NCI-H1105 (cell line): ENCODE results near the gene ST6GALNAC2.
"Not testable (repeated sequence)": the region's sequence is repeated elsewhere in the genome, so short reads cannot be mapped to it uniquely, and the experiment has no call there.

Source experiments
- DNase-seq: peaks from one replicate; lab custom pipeline; 2025; lab: John Stamatoyannopoulos, UW

Gene ST6GALNAC2

DNA sequence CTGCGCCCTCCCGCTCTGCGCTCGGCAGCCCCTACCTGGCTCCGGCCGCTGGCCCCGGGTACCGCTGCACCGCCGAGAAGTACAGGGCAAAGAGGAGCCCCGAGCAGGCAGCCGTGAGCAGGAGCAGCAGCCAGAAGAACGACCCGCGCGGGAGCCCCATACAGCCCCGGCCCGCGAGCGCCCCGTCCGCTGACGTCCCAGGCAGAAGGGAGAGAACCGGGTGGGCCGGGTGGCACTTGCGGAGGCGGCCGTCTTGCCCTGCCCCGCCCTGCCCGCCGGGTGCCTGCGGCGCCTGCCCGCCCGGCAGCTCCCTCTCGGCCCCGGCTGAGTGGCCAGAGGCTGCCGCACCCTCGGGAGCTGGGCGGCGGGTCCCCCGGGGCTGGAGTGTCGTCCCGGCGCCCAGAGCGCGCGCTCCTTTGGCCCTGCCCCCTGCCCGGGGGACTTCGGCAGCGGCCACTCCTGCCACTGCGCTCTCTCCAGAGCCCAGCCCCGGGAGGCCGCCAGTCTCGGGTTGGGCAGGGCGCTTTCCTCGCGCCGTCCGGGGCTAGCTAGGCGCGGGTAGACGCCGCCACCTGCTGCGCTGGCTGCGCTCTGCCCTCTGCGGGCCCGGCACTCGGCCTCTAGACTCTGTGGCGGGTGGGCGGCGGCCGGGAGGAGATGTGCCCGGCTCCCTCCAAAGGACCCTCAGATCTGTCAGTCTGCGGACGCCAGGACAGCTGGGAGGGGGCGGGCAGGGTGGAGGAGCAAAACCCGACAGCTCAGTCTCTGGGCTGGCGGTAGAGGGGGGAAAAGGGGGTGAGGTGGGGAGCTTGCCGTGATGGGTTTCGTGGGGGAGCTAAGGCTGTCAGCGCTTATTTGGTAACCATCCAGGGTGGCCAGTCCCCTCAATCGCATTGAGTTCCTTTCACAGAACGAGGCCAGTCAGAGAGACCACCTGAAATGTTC lies at the start of gene ST6GALNAC2:
TSS of gene ST6GALNAC2 (minus strand) at position 212 of the 945 bp plus-strand sequence. CDS start at position 160, 52 bp downstream.
- peak; percentile 25 for DNase-seq

DNA sequence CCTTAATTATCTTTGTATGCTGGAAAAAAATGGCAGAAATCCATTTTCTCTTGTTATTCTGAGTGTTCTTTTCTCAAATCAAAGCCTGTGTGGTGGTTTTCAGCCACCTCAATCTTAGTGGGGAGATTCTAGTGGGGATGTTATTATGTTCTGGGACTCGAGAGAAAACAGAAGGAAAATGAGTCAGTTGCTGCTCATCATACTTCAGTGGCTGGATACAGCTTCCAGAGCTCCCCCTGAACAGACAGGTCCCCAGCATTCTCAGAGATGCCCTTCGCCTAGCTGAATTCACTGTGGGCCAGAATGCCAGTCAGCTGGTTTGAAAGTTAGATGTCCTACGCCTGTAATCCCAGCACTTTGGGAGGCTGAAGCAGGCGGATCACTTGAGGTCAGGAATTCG lies 49.4 kb upstream of the ST6GALNAC2 start:
- no peak for DNase-seq

DNA sequence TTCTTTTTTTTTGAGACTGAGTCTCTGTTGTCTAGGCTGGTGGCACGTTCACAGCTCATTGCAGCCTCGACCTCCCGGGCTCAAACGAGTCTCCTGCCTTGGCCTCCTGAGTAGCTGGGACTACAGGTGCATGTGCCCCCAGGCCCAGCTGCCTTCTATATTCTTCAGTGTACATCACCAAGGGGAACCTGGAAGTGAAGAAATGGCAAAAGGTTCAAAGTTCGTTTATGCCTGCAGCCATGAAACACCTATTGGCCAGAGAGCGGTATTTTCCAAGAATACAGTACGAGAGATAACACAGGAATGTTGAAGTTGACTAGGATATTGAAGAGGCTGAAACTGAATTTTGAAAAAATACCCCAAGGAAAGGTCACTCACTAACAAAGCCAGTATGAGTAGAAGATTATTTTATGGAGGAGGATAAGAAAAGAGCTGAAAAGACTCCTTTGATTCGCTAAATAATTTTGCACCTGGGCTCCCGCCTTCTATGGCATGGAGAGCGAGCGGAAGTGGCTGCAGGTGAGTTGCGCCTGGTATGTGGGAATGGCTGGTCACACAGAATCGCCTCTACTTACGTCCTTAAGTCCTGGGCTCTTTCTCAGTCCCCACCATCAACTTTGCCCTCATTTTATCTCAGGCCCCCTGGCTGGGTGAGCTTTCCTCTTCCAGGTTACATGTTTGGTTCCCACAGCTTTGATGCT lies 48.1 kb upstream of the ST6GALNAC2 start:
- DNase-seq: no peak

DNA sequence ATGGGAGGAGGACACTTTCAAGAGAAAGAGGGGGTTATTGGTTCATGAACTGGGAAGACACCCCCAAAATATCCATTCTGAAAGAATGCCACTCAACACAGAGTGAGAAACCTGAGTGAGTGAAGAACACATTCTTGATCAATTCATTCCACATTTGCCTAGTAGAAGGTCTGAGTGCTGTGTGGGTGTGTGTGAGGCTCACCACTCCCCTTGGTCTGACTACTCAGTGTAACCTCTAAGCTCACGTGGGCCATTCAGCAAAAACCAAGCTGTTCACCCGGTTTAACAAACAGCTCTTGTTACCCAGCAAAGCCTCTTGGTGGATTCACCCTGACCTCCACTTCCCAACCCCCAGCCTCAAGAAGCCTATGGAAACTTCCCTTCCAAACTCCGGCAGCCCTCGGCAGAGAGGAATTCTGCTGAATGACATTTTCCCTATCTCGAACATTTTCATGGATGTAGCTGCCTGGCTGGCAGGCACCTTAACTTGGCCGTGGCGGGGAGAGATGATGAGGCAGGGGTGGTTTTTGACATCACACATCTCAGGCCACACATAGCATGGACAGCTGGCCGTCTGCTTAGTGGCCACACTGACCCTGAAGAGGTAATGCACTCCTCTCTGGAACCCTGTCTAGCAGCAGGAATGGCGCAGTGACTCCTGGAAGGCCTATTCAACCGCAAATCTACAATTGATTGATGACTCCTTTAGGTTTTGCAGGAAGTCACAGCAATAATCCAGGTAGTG lies 46.3 kb upstream of the ST6GALNAC2 start:
- no peak for DNase-seq

DNA sequence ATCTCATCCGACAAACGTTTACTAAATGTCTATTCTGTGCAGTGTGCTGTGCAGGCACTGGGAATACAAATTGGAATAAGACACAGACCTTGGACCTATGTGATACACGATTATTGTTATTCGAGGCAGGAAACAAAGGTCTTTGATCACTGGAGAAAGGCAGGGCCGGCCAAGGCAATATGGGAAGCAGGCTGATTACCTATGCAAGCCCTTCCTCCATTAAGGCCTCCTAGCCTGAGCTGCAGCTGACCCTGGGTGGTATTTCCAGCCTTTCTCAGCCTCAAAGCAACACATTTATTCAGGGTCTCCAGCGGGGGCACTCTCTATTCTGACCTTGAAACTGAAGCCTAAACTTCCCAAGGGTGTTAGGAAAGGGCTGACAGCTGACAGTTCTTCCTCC lies 44.5 kb upstream of the ST6GALNAC2 start:
- no peak for DNase-seq

DNA sequence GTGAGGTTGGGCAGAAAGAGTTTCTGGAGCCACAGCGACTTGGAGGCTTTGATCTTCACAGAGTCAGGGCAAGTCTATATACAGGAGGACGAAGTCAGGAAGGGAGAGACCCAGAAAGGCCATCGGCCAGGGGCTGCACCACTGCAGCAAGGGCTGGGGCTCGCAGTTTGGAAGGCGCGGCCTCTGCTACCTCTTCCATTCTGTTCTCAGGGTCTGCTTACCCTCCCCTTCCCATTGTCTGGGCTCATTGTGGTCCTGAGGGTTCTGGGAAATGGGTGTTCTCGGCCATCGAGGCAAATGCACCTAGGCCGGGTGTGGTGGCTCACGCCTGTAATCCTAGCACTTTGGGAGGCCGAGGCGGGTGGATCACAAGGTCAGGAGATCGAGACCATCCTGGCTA lies 41.9 kb upstream of the ST6GALNAC2 start:
- no peak for DNase-seq

DNA sequence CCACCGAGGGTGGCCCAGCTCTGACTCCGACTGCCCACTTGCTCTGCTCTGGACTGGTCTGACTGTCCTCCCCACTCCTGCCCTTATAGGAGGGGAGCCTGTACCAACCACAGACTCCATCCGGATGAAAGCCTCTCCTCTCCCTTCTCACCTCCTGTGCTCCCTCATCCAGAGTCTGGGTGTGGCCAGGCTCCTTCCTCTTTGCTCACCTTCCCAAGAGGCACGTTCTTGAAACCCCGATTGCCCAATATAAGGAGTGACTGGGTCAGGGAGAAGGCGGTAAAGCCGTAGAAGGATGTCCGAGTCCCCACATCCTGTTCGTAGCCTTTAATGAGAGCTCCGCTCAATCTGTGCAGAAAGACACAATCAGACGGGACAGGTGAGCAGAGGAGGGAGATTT lies 40.8 kb upstream of the ST6GALNAC2 start:
- DNase-seq: no peak

DNA sequence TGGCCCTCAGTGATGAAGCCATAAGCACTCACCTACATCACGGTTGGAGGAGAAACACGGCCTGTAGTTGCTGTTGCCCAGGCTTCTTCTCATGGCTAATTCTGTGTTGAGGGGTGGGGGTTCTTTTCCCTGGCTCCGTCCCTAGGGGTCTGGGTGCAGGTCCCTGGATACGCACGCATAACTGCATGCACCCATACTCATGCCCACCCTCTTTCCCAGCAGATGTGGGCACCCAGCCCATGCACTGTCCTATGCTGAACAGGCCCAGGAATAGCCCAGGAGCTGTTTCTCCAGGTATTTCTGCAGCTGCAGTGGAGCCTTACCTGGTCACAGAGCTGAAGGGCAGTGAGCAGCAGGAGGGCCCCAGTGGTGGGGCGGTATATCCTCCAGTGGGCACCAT lies 39.8 kb upstream of the ST6GALNAC2 start:
- no peak for DNase-seq

DNA sequence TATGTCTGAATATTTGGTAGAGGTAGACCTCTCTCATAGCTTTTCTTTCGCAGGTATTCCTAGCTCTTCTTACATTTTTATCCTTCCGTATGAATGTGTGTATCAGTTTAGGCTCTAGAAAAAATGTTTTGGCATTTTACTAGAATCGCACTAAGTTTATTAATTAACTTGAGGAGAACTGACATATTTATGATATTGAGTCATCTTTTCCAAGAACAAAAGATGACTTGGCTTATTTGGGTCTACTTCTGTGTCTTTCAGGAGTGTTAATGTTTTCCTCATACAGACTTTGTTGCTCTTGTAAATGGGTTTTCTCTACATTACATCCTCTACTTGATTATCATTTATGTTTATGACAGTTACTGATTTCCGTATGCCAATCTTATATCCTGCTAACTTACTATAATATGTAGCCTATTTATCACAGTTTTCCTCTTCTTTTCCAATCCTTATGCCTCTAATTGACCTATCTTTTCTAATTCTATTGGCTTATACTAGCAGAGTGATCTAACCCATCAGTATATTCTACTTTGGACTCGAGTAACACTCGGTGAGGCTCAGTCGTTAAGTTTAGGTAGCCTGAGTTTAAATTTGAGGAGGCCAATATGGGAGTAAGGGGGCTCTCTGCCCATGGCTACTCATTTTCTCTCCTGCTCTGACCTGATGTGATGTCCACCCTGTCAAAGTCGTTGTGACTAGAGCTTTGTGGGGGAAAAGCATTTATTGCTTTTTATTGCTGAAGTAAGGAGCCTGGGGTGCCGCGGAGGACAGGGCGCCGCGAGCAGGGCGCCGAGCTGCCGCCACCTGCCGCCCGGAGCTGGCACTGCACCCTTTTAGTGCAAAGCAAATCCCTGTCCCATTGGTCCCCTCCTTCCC lies 37.8 kb upstream of the ST6GALNAC2 start:
- peak; percentile 39 for DNase-seq

DNA sequence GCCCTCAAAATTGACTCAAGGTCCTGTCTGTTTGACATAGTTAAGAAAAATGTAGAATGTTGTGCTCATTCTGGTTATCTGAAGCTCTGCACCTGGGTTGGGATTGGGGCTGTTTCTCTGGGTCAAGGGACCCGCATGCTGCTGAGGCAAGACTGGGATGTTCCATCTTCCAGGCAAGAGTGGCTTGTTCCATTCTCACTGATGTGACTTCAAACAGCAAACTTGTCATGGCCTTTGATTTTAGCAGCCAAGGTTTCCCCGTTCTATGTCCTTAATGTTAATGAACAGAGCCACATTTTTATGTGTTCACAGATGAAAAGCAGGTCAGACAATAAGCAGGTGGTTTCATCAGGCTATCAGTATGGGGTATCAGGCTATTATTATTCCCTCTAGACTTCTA lies 32.2 kb upstream of the ST6GALNAC2 start:
- DNase-seq: no peak

DNA sequence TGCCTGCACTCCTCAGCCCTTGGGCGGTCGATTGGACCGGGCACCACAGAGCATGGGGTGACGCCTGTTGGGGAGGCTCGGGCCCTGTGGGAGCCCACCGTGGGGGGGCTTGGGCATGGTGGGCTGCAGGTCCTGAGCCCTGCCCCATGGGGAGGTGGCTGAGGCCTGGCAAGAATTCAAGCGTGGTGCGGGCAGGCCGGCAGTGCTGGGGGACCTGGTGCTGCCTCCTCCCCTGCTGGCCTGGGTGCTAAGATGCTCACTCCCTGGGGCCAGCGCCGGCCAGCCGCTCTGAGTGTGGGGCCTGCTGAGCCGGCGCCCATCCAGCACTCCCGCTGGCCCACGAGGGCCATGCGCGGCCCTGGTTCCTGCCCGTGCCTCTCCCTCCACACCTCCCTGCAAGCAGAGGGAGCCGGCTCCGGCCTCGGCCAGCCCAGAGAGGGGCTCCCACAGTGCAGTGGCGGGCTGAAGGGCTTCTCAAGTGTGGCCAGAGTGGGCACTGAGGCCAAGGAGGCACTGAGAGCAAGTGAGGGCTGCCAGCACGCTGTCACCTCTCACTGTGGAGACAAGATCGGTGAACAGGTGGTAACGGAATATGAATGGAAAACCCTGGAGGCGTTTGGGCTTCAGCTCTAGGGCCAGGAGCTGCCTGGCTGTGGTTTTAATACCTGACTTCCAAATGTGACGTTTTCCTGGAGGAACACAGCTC lies 29.4 kb upstream of the ST6GALNAC2 start:
- no peak for DNase-seq

DNA sequence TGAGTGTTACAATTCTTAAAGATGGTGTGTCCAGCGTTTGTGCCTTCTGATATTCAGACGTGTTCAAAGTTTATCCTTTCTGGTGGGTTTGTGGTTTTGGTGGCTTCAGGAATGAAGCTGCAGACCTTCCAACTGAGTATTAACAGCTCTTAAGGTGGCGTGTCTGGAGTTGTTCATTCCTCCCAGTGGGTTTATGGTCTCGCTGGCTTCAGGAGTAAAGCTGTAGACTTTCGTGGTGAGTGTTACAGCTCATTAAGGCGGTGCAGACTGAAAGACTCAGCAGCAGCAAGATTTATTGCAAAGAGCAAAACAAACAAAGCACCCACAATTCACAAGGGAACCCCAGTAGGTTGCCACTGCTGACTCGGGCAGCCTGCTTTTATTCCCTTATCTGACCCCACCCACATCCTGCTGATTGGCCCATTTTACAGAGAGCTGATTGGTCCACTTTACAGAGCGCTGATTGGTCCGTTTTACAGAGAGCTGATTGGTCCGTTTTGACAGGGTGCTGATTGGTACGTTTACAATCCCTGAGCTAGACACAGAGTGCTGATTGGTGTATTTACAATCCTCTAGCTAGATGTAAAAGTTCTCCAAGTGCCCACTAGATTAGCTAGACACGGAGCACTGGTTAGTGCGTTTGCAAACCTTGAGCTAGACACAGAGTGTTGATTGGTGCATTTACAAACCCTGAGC lies 28.6 kb upstream of the ST6GALNAC2 start:
- not testable (repeated sequence) for DNase-seq

DNA sequence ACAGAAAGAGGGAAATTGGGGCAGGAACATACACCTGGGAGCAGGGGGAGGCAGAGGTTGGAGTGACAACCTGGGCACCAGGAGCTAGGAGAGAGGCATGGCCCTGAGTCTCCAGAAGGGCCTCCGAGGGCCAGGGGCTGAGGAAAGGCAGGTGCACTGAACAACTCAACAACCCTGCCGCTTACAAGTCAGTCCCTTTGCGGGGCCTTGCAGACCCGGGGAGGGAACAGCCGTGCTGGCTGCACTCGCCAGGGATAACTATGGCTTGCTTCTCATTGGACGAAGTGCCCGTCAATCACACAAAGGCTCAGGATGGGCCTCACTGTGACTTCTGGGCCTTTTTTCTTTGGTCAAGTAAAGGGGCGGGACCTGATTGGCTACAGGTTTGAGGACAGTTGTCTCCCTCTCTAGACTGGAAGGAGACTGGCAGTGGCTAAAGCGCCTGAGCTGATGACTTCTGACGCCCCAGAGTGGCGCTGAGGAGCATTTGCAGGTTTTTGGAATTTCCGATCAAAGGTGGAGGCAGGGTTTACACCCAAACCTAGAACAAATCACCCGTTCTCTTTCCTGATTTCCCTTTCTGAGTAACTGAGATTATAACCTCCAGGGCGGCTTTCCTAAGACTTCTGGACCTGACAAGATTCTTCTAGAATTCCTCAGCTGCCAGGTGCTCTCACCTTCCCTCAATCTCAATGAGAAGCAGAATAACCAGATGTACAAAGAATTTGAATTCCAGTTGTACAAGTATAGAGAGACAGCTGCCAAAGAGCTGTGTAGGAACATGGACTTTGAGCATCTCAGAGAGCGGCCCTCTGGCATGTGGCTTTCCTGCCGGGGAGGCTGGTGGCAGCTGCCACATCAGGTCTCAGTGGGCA lies 27.6 kb upstream of the ST6GALNAC2 start:
- DNase-seq: no peak

DNA sequence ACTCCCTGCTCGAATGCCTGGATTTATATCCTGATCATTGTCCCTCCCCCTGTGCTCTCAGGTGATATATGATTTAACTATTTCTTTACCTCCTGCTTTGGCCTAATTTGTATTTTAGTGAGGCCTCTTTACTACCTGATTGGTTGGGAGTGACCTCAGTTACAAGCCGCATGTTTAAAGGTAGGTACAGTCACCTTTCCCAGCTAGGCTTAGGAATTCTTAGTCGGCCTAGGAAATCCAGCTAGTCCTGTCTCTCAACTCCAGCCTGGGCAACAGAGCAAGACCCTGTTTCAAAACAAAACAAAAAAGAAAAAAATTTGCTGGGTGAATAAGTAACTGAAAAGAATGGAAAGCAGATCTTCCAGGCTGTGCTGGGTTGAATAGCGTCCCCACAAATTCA lies 26.8 kb upstream of the ST6GALNAC2 start:
- no peak for DNase-seq

DNA sequence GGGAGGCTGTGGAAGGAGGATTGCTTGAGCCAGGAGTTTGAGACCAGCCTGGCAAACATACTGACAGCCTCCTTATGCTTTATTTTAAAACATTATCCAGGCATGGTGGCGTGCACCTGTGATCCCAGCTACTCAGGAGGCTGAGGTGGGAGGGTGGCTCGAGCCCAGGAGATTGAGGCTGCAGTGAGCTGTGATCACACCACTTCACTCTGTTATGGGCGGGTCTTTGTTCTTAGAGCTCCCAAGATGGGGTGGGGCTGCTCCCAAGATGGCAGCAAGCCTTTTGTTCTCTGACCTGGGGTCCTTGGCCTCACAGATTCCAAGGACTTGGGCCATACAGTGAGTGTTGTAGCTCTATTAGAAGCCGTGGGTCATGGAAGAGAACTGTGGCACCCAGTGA lies 26.1 kb upstream of the ST6GALNAC2 start:
- no peak for DNase-seq

DNA sequence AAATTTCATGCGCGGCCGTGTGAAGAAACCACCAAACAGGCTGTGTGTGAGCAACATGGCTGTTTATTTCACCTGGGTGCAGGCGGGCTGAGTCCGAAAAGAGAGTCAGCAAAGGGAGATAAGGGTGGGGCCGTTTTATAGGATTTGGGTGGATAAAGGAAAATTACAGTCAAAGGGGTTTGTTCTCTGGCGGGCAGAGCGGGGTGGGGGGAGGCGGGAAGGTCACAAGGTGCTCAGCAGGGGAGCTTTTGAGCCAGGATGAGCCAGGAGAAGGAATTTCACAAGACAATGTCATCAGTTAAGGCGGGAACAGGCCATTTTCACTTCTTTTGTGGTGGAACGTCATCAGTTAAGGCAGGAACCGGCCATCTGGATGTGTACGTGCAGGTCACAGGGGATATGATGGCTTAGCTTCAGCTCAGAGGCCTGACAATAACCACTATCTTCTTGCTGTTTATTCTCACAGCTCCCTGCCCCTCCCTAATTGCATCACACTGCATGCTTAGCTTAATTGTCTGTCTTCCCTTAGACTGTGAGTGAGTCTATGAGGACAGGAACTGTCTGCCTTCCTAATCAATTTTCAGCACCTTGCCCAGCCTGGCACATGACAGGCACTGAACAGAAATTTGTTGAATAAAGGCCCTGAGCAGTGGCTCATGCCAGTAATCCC lies 25.6 kb upstream of the ST6GALNAC2 start:
- DNase-seq: not testable (repeated sequence)

DNA sequence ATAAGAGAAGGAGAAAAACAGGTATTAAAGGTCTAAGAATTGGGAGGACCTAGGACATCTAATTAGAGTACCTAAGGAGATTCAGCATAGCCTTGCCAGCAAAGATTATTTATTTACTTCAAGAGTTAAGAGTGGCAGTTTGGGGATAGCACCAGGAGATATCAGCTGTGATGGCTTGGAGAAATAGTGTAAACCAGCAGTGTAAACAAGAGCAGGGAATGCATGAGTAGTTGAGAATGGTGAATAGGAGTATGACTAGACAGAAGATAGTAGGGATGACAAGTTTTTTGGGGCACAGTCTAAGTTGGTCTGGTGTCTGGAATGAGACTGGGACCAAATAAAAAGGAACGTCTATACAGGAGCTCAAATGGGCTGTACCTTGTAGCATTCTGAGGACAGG lies 21.0 kb upstream of the ST6GALNAC2 start:
- not testable (repeated sequence) for DNase-seq

DNA sequence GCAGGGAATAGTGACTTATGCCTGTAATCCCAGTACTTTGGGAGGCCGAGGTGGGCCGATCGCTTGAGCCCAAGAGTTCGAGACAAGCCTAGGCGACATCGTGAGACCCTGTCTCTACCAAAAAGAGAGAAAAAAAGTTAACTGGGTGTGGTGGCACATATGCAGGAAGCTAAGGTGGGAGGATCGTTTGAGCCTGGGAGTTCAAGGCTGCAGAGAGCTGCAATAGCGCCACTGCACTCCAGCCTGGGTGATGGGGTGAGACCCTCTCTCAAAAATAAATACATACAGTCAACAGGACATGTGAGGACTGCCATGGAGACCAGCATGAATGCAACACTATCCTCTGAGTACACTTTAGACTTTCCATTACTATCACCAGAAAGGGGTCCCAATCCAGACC lies 15.4 kb upstream of the ST6GALNAC2 start:
- DNase-seq: no peak
